ENCODE measurements around the gene NECTIN4. TPM values are rescaled to one million over a fixed set of nuclear protein-coding genes. Genes with fewer than 3 reads are reported as not detected.

The NECTIN4 gene
- total RNA-seq, 2 experiments from 2014 or later = not detected

GRCh38 chr1:161083748-161084596 lies 5.4 kb downstream of the NECTIN4 start:
- TF ChIP-seq EZH2phosphoT487 (IDR thresholded peaks at IDR 0.05; ENCODE audit: borderline replicate concordance, low read depth, low read length) (no peak), CTCF (conservative IDR thresholded peaks at IDR 0.05; ENCODE audit: low read length) (no peak)
- intact Hi-C loops (cut with micrococcal nuclease; ENCODE audit: unreplicated experiment) = no loop called here
- no peak for DNase-seq (ENCODE audit: low spot score)
- Histone ChIP-seq H3K4me2 (ENCODE audit: low read length) (no peak overlapping the region), H3K4me3 (ENCODE audit: low read depth, low read length, poor library complexity, severe bottlenecking) (no peak overlapping the region), H2AFZ (ENCODE audit: low read length) (no peak overlapping the region), H3K27ac (ENCODE audit: low read depth, low read length, poor library complexity, severe bottlenecking) (no peak overlapping the region), H3K4me1 (ENCODE audit: insufficient read depth, low read length, poor library complexity, severe bottlenecking) (no peaks in the 10 kb centered on the region), H3K36me3 (ENCODE audit: insufficient read depth, low read length) (no peaks in the 10 kb centered on the region), H3K79me2 (ENCODE audit: insufficient read depth, low read depth, low read length) (no peaks in the 10 kb centered on the region), H4K20me1 (ENCODE audit: insufficient read depth, low read length) (no peaks in the 10 kb centered on the region), H3K9me3 (ENCODE audit: low read length) (no peaks in the 10 kb centered on the region), H3K9me2 (ENCODE audit: insufficient read depth, low read length) (no peaks in the 10 kb centered on the region)
- ChIA-PET CTCF (ENCODE audit: unreplicated experiment) (no interaction called here), POLR2A (interaction anchor here (1.2 kb wide), 1 partner anchor 13 kb away, joined by 3 read pairs; no protein-coding TSS in a partner anchor)
- BruUV-seq (replicated peaks) = no TSS peak

- Histone ChIP-seq H2AFZ (ENCODE audit: low read length) (no peak overlapping the region), H3K9me3 (ENCODE audit: low read length) (no peaks in the 10 kb centered on the region), H3K36me3 (ENCODE audit: insufficient read depth, low read length) (no peaks in the 10 kb centered on the region), H3K27ac (ENCODE audit: low read depth, low read length, poor library complexity, severe bottlenecking) (no peak overlapping the region), H3K79me2 (ENCODE audit: insufficient read depth, low read depth, low read length) (no peaks in the 10 kb centered on the region), H3K4me3 (ENCODE audit: low read depth, low read length, poor library complexity, severe bottlenecking) (no peak overlapping the region), H3K4me1 (ENCODE audit: insufficient read depth, low read length, poor library complexity, severe bottlenecking) (no peaks in the 10 kb centered on the region), H3K9me2 (ENCODE audit: insufficient read depth, low read length) (no peaks in the 10 kb centered on the region), H3K4me2 (ENCODE audit: low read length) (no peak overlapping the region), H4K20me1 (ENCODE audit: insufficient read depth, low read length) (no peaks in the 10 kb centered on the region)
- ChIA-PET CTCF (ENCODE audit: unreplicated experiment) (no interaction called here), POLR2A (no interaction called here)
- TF ChIP-seq CTCF (conservative IDR thresholded peaks at IDR 0.05; ENCODE audit: low read length) (no peak), EZH2phosphoT487 (IDR thresholded peaks at IDR 0.05; ENCODE audit: borderline replicate concordance, low read depth, low read length) (no peak)
- BruUV-seq (replicated peaks) = no TSS peak
- DNase-seq (ENCODE audit: low spot score) = no peak
- intact Hi-C loops (cut with micrococcal nuclease; ENCODE audit: unreplicated experiment) = no loop called here
Measured at GRCh38 chr1:161082996-161083747, 6.2 kb downstream of the NECTIN4 start.
